ENCODE measurements around the gene NT5C3B.

- TF ChIP-seq CTCF (IDR thresholded peaks at IDR 0.05; ENCODE audit: low read length) = no peak
- no peak for TF ChIP-seq EZH2phosphoT487 (IDR thresholded peaks at IDR 0.05; ENCODE audit: low read length)
These were observed 32.7 kb downstream of the NT5C3B start for GRCh38 chr17:41803049-41804020.
